ENCODE data around the gene ADORA1. TPM values are rescaled to one million over a fixed set of nuclear protein-coding genes. Genes with fewer than 3 reads are reported as not detected.

Gene ADORA1
- total and polyA plus RNA-seq, 2 of the 13 experiments (the other 11 are each of a cell fraction or from before 2014, with no cell fraction given): 0.11 TPM; not detected in 1

GRCh38 chr1:203145321-203146041 lies 18.0 kb downstream of the ADORA1 start:
- Histone ChIP-seq H3K9ac (ENCODE audit: insufficient read depth, low read depth, low read length) (no peak overlapping the region), H3K36me3 (replicated peaks in 1 of 2; ENCODE audit: control insufficient read depth in 1 of 2, insufficient read depth in 2 of 2, low read length in 2 of 2) (no peaks in the 10 kb centered on the region), H3K79me2 (ENCODE audit: insufficient read depth, low read length) (no peaks in the 10 kb centered on the region), H3K9me3 (ENCODE audit: low read length) (no peaks in the 10 kb centered on the region), H4K20me1 (ENCODE audit: insufficient read depth, low read length) (no peaks in the 10 kb centered on the region), H3K27ac (ENCODE audit: extremely low read length, insufficient read depth, low read length) (no peak overlapping the region), H3K4me3 (replicated peaks in 1 of 3; ENCODE audit: insufficient read depth in 1 of 3, low read depth in 2 of 3, low read length in 3 of 3) (no peak overlapping the region), H2AFZ (ENCODE audit: low read length) (no peak overlapping the region), H3K27me3 (ENCODE audit: control insufficient read depth in 1 of 2, insufficient read depth in 2 of 2, low read length in 2 of 2) (peaks cover 2 to 12% of the 10 kb centered on the region in 2 experiments; a peak in 4 of 5 replicates), H3K4me1 (ENCODE audit: insufficient read depth, low read length) (0 out of 2 replicates have a peak, but pooled peaks cover 6% of the 10 kb centered on the region), H3K4me2 (ENCODE audit: low read depth, low read length) (no peak overlapping the region)
- no peak for DNase-seq (ENCODE audit: low spot score)
- FAIRE-seq: no peak
- intact Hi-C loops (cut with micrococcal nuclease; ENCODE audit: unreplicated experiment) (no loop called here), in situ Hi-C loops (cut with HindIII; ENCODE audit: extremely low pct_ligation_motif_present, low pct_unique_long_range_greater_than_20kb) (no loop called here)
- CTCF ChIA-PET (ENCODE audit: low intra/inter-chr PET ratio, low total read pairs): no interaction called here
- WGBS (ENCODE audit: low lambda C conversion rate): 39% methylated on average over 8 of the region's 13 CpGs
- ATAC-seq: no peak
- POLR2A ChIA-PET: no interaction called here
- BruUV-seq (replicated peaks): no TSS peak
- TF ChIP-seq ZNF841 (CRISPR knock-in tag; IDR thresholded peaks at IDR 0.05; ENCODE audit: borderline replicate concordance) (no peak), E2F1 (CRISPR knock-in tag; IDR thresholded peaks at IDR 0.05) (no peak), MAFG (CRISPR knock-in tag; IDR thresholded peaks at IDR 0.05) (no peak), FOXA1 (IDR thresholded peaks at IDR 0.05) (no peak), FOXA1 (CRISPR knock-in tag; IDR thresholded peaks at IDR 0.05) (no peak), ARHGAP35 (CRISPR knock-in tag; IDR thresholded peaks at IDR 0.05; ENCODE audit: borderline replicate concordance) (no peak), ZSCAN20 (CRISPR knock-in tag; IDR thresholded peaks at IDR 0.05; ENCODE audit: borderline replicate concordance) (no peak), ZNF207 (IDR thresholded peaks at IDR 0.05; ENCODE audit: borderline replicate concordance) (no peak), ZBTB34 (CRISPR knock-in tag; IDR thresholded peaks at IDR 0.05) (no peak), EP300 (IDR thresholded peaks at IDR 0.05; ENCODE audit: low read depth in 2 of 2, low read length in 2 of 2) (no peak), EP300 (CRISPR knock-in tag; IDR thresholded peaks at IDR 0.05; ENCODE audit: borderline replicate concordance) (no peak), ETV6 (CRISPR knock-in tag; conservative IDR thresholded peaks at IDR 0.05) (no peak), IKZF5 (CRISPR knock-in tag; IDR thresholded peaks at IDR 0.05) (no peak), ZKSCAN1 (IDR thresholded peaks at IDR 0.05; ENCODE audit: low read length) (no peak), ZFYVE20 (CRISPR knock-in tag; IDR thresholded peaks at IDR 0.05; ENCODE audit: borderline replicate concordance, low read depth) (no peak), AHDC1 (CRISPR knock-in tag; IDR thresholded peaks at IDR 0.05; ENCODE audit: borderline replicate concordance) (no peak)

Data from HepG2 (cell line).